K562 (cell line): Measurements from ENCODE around the gene SPINK5. TPM values are rescaled to one million over a fixed set of nuclear protein-coding genes. Genes with fewer than 3 reads are reported as not detected.

Experiments
- ATAC-seq: fragments of 200-7000 bp; cut with Tn5 transposase; 3 replicates; pipeline ENCODE4 v1.9.1; 2020; ENCODE audit warnings: moderate library complexity
- BruUV-seq: library from RNA; stranded (reverse); fragments of 400-500 nt; replicated peaks from 2 replicates; lab custom pipeline; 2021; lab: Mats Ljungman, UMichigan
- CTCF ChIA-PET: fragments of 300-600 bp; formaldehyde crosslinking; extraction: SDS; loops from one replicate; lab custom pipeline; 2021; ENCODE audit warnings: low intra/inter-chr PET ratio; lab: Yijun Ruan, JAX
- POLR2A ChIA-PET: fragments of 300-600, 350-650 bp; sonication (Branson Sonifier 250); formaldehyde crosslinking; extraction: SDS; loops from one replicate; lab custom pipeline; 2021; ENCODE audit warnings: antibody characterized with exemption, inconsistent platforms; lab: Yijun Ruan, JAX
- DNase-seq, 4 experiments: peaks; one replicate each; pipeline versions ENCODE4 v3.0.0 to v3.0.0-alpha.2; 2011 to 2018; ENCODE audit warnings: low spot score in 3 of 4, mixed read lengths in 3 of 4; ENCODE audit errors: extremely low read depth in 1 of 4
- FAIRE-seq: peaks from 2 replicates; lab custom pipeline; 2011; peaks lifted over from hg19 to GRCh38; lab: Jason Lieb, UNC
- H2AFZ ChIP-seq: 2 replicates; pipeline ENCODE4 v1.6.0; 2011; ENCODE audit warnings: low read depth, low read length, control low read depth, inconsistent platforms
- H3K27ac ChIP-seq: fragments of 200-600 bp; 3 replicates; pipeline ENCODE4 v1.8.0; 2011; ENCODE audit warnings: low read depth, mild to moderate bottlenecking, control low read depth, inconsistent platforms, low read length, moderate library complexity, mixed read lengths; ENCODE audit errors: extremely low read depth
- H3K27me3 ChIP-seq, 2 experiments: fragments of 300-600 bp in 1 of 2; 2 replicates in 1 of 2; 3 replicates in 1 of 2; pipeline versions ENCODE4 v1.6.0 to v1.8.0; 2011; ENCODE audit warnings: inconsistent platforms in 2 of 2, low read length in 2 of 2, mild to moderate bottlenecking in 1 of 2, mixed read lengths in 1 of 2, moderate library complexity in 1 of 2; ENCODE audit not compliant: control insufficient read depth in 2 of 2, insufficient read depth in 2 of 2
- H3K36me3 ChIP-seq: fragments of 300-600 bp; 3 replicates; pipeline ENCODE4 v1.8.0; 2011; ENCODE audit warnings: mild to moderate bottlenecking, low read length, inconsistent platforms; ENCODE audit not compliant: control insufficient read depth, insufficient read depth
- H3K4me1 ChIP-seq, 2 experiments: fragments of 200-600 bp in 1 of 2; replicated peaks in 1 of 2; 2 replicates in 1 of 2; 3 replicates in 1 of 2; pipeline versions ENCODE4 v1.5.1 to v1.8.0; 2011; ENCODE audit warnings: inconsistent platforms in 2 of 2, low read length in 2 of 2, mild to moderate bottlenecking in 1 of 2, mixed read lengths in 1 of 2, moderate library complexity in 1 of 2; ENCODE audit not compliant: control insufficient read depth in 2 of 2, insufficient read depth in 2 of 2
- H3K4me2 ChIP-seq: 2 replicates; pipeline ENCODE4 v1.6.1; 2011; ENCODE audit warnings: low read length, control low read depth, inconsistent platforms, mixed read lengths; ENCODE audit not compliant: insufficient read depth
- H3K4me3 ChIP-seq: fragments of 200-600 bp; sonication (generic), shearing (Covaris generic); 2 replicates; pipeline ENCODE4 v1.5.1; 2016; ENCODE audit warnings: control low read depth, inconsistent platforms
- H3K79me2 ChIP-seq: fragments of 200-600 bp; 3 replicates; pipeline ENCODE4 v1.8.0; 2011; ENCODE audit warnings: low read length, inconsistent platforms; ENCODE audit not compliant: control insufficient read depth, insufficient read depth
- H3K9ac ChIP-seq, 2 experiments: 2 replicates each; pipeline versions ENCODE4 v1.6.0 to v1.6.1; 2011; ENCODE audit warnings: low read depth in 2 of 2, low read length in 2 of 2, control low read depth in 1 of 2, inconsistent platforms in 1 of 2, mild to moderate bottlenecking in 1 of 2, mixed read lengths in 1 of 2; ENCODE audit not compliant: insufficient read depth in 1 of 2
- H3K9me1 ChIP-seq: one replicate; pipeline ENCODE4 v1.6.0; 2011; ENCODE audit warnings: inconsistent platforms, mild to moderate bottlenecking, low read length, moderate library complexity; ENCODE audit not compliant: control insufficient read depth, insufficient read depth
- H3K9me3 ChIP-seq: replicated peaks from 2 replicates; pipeline ENCODE4 v1.5.1; 2011; ENCODE audit warnings: low read depth, low read length, inconsistent platforms; ENCODE audit not compliant: control insufficient read depth, insufficient read depth
- H4K20me1 ChIP-seq: replicated peaks from 2 replicates; pipeline ENCODE4 v1.6.1; 2011; ENCODE audit warnings: low read length, inconsistent platforms, mixed read lengths; ENCODE audit not compliant: control insufficient read depth, insufficient read depth
- FOXM1 ChIP-seq, 2 experiments: fragments of 450-650 bp in 1 of 2; sonication (generic) in 1 of 2; formaldehyde crosslinking in 1 of 2; IDR thresholded peaks; 2 replicates each; pipeline versions ENCODE4 v1.6.1 to v1.9.0; 2017 to 2022; ENCODE audit warnings: low read depth in 2 of 2, mild to moderate bottlenecking in 2 of 2, missing genetic modification reagents in 1 of 2, moderate library complexity in 1 of 2
- NFATC3 ChIP-seq: fragments of 450-650 bp; IDR thresholded peaks from 2 replicates; pipeline ENCODE4 v1.6.1; 2017; ENCODE audit warnings: mild to moderate bottlenecking
- NFXL1 ChIP-seq: fragments of 450-650 bp; formaldehyde crosslinking; IDR thresholded peaks from 2 replicates; pipeline ENCODE4 v1.4.0; 2021; ENCODE audit warnings: mild to moderate bottlenecking
- NR1H2 ChIP-seq: sonication (generic); formaldehyde crosslinking; IDR thresholded peaks from 2 replicates; pipeline ENCODE4 v1.4.0; 2020; ENCODE audit warnings: mild to moderate bottlenecking, missing genetic modification reagents
- PYGO2 ChIP-seq: fragments of 450-650 bp; IDR thresholded peaks from 2 replicates; pipeline ENCODE4 v1.6.1; 2016; ENCODE audit warnings: mild to moderate bottlenecking, missing genetic modification characterization, moderate library complexity, missing compliant biosample characterization
- SRSF7 ChIP-seq: fragments of 200-400 bp; formaldehyde crosslinking; optimal IDR thresholded peaks from 2 replicates; pipeline ENCODE3; 2017; ENCODE audit warnings: mild to moderate bottlenecking, low read depth, low read length
- TEAD4 ChIP-seq, 2 experiments: sonication (generic) in 1 of 2; formaldehyde crosslinking in 1 of 2; IDR thresholded peaks; 2 replicates each; pipeline versions ENCODE4 v1.6.1 to v1.8.0; 2012 to 2022; ENCODE audit warnings: borderline replicate concordance in 1 of 2, inconsistent platforms in 1 of 2, low read length in 1 of 2, mild to moderate bottlenecking in 1 of 2, missing genetic modification reagents in 1 of 2
- ZNF197 ChIP-seq: fragments of 200-800 bp; sonication (Bioruptor generic); IDR thresholded peaks from 2 replicates; pipeline ENCODE4 v1.6.1; 2016; ENCODE audit warnings: low read depth, missing genetic modification characterization, missing compliant biosample characterization
- ZNF316 ChIP-seq: fragments of 450-650 bp; IDR thresholded peaks from 2 replicates; pipeline ENCODE4 v1.6.1; 2016
- in situ Hi-C: fragments of 300-500 bp; cut with MboI; formaldehyde crosslinking; loops from 4 replicates; pipeline ENCODE4 v1.15.0; 2018; ENCODE audit warnings: inconsistent platforms, mixed read lengths
- intact Hi-C: fragments of 100-400 bp; cut with micrococcal nuclease; formaldehyde crosslinking; loops from 2 replicates; pipeline ENCODE4 v1.14.2; 2022
- polyA plus RNA-seq, 8 experiments: library from polyadenylated mRNA; depleted of rRNA in 4 of 8; stranded (reverse) in 5 of 8; unstranded in 3 of 8; fragments of >200 nt; fragmentation: Nextera tagmentation in 2 of 8; fragmentation: Illumina TruSeq in 1 of 8; extraction: Ambion mirVana in 2 of 8; extraction: Trizol in 1 of 8; gene quantifications; 2 replicates each; pipeline versions ENCODE4 v1.2.1 to v1.2.3, GENCODE V29; 2011 to 2014; ENCODE audit warnings: inconsistent platforms in 1 of 8, missing spikeins in 1 of 8
- total RNA-seq, 7 experiments: library from RNA; depleted of rRNA in 6 of 7; stranded (reverse); fragments of >200 nt in 6 of 7; fragmentation: Illumina TruSeq in 2 of 7; extraction: Trizol in 2 of 7; gene quantifications; 2 replicates each; pipeline versions ENCODE4 v1.2.1 to v1.2.3, GENCODE V29; 2011 to 2021; ENCODE audit warnings: low replicate concordance in 1 of 7
- TF ChIP-seq, protein P1 (sequence below): sonication (generic); formaldehyde crosslinking; IDR thresholded peaks from 2 replicates; pipeline ENCODE4 v1.8.0; 2022; ENCODE audit warnings: mild to moderate bottlenecking, missing genetic modification reagents, borderline replicate concordance
- TF ChIP-seq, protein P2 (sequence below): fragments of 250-450 bp; sonication (Bioruptor Pico); IDR thresholded peaks from 2 replicates; pipeline ENCODE4 v1.8.0; 2022; ENCODE audit warnings: inconsistent platforms

The SPINK5 gene
- total and polyA plus RNA-seq, 9 of the 15 experiments (the other 6 are each of a cell fraction or from before 2014, with no cell fraction given), result 0.07 to 0.68 (median 0.16) TPM; not detected in 1

DNA sequence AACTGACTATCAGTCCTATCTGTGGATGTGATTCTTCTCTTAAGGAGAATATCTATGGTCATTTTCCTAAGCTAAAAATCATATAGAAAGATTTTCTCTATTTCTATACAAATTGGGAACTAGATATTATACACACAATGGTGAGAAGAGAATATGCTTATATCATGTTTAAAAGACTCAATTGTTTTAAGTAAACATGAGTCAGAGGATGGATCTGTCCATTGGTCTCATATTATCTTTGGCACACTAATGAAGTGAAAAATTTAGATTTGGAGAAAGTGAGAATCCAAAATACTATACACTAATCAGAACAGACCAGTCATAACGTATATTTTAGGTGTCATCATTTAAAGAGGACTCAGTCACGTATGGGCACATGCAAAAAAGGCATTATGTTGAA is 88.1 kb downstream of the SPINK5 start (continued):
- TF ChIP-seq, protein P1, sequence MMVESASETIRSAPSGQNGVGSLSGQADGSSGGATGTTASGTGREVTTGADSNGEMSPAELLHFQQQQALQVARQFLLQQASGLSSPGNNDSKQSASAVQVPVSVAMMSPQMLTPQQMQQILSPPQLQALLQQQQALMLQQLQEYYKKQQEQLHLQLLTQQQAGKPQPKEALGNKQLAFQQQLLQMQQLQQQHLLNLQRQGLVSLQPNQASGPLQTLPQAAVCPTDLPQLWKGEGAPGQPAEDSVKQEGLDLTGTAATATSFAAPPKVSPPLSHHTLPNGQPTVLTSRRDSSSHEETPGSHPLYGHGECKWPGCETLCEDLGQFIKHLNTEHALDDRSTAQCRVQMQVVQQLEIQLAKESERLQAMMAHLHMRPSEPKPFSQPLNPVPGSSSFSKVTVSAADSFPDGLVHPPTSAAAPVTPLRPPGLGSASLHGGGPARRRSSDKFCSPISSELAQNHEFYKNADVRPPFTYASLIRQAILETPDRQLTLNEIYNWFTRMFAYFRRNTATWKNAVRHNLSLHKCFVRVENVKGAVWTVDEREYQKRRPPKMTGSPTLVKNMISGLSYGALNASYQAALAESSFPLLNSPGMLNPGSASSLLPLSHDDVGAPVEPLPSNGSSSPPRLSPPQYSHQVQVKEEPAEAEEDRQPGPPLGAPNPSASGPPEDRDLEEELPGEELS (CRISPR knock-in tag), result no peak
- TF ChIP-seq NFXL1 (CRISPR knock-in tag) (no peak), NFATC3 (no peak)

DNA sequence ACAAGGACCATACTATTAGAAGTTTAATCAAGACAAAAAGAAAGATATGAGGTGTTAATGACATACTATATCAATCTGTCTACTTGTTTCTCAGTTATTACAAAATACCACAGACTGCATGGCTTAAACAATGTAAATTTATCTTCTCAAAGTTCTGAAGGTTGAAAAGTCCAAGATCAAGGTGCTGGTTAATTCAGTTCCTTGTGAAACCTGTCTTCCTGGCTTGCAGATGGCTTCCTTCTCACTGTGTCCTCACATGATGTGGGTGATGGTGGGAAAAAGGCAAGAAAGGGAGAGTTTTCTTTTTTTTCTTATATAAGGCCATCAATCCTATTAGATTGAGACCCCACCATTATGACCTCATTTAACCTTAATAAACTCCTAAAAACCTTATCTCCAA is 89.0 kb downstream of the SPINK5 start:
- DNase-seq (no peak), ATAC-seq (no peak), FAIRE-seq (no peak)
- ChIA-PET POLR2A (no interaction called here), CTCF (no interaction called here)
- TF ChIP-seq ZNF316 (no peak), FOXM1 (IDR thresholded peaks at IDR 0.05; ENCODE audit: low read depth) (no peak), FOXM1 (CRISPR knock-in tag; IDR thresholded peaks at IDR 0.05; ENCODE audit: low read depth) (no peak), ZNF197 (no peak), NR1H2 (CRISPR knock-in tag) (no peak), PYGO2 (tag) (no peak), SRSF7 (no peak), TEAD4 (IDR thresholded peaks at IDR 0.05; ENCODE audit: low read length) (no peak), TEAD4 (CRISPR knock-in tag; IDR thresholded peaks at IDR 0.05; ENCODE audit: borderline replicate concordance) (no peak)
- TF ChIP-seq, protein P2, sequence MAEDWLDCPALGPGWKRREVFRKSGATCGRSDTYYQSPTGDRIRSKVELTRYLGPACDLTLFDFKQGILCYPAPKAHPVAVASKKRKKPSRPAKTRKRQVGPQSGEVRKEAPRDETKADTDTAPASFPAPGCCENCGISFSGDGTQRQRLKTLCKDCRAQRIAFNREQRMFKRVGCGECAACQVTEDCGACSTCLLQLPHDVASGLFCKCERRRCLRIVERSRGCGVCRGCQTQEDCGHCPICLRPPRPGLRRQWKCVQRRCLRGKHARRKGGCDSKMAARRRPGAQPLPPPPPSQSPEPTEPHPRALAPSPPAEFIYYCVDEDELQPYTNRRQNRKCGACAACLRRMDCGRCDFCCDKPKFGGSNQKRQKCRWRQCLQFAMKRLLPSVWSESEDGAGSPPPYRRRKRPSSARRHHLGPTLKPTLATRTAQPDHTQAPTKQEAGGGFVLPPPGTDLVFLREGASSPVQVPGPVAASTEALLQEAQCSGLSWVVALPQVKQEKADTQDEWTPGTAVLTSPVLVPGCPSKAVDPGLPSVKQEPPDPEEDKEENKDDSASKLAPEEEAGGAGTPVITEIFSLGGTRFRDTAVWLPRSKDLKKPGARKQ (CRISPR knock-in tag), result no peak
- H3K36me3 ChIP-seq, result no peaks in the 10 kb centered on the region
- no peaks in the 10 kb centered on the region for H4K20me1 ChIP-seq
- H3K27ac ChIP-seq, result no peak overlapping the region
- intact Hi-C loops, result no loop called here
- in situ Hi-C loops, result no loop called here
- no peaks in the 10 kb centered on the region for H3K9me1 ChIP-seq
- H3K79me2 ChIP-seq, result no peaks in the 10 kb centered on the region
- BruUV-seq, result no TSS peak
- H2AFZ ChIP-seq, result no peak overlapping the region
- no peaks in the 10 kb centered on the region; the same call in 1 of the 2 replicates for H3K9me3 ChIP-seq
- no peaks in the 10 kb centered on the region for H3K4me1 ChIP-seq
- no peak overlapping the region for H3K9ac ChIP-seq
- H3K4me2 ChIP-seq, result no peak overlapping the region
- H3K4me3 ChIP-seq, result no peak overlapping the region
- H3K27me3 ChIP-seq, result no peaks in the 10 kb centered on the region
